ENCODE results near the gene CHRM1.
"Not testable (repeated sequence)": the region's sequence is repeated elsewhere in the genome, so short reads cannot be mapped to it uniquely, and the experiment has no call there.

Gene CHRM1

DNA sequence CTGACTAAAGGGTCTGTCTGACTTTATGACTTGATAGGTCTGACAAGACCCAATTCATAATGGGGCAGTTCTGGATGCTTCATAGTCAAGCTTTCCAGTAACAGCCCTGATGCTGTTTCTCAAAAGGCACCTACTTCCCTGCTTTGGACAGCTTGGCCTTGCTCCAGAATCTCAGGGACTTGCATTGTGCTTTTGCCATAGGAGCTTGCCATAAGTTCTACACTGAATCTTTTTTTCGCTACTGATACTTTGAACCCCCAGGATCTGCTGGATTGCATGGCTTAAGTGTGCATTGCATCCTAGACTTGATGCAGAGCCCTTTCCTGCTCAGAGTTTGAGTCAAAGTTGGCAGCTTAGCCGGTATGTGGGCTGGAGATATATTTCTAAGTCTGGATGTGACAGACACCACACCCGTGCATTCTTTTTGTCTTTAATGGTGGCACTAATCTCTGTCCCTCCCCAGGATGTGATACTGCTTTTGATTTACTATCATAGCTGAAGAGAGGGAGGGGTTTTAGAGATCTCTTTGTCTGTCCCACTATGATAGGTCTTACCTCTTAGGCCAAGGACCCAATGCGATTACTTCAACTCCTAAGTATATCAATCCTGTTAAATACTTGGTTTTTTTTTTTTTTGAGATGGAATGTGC, 57.4 kb downstream of the CHRM1 start:
- no peak for DNase-seq

DNA sequence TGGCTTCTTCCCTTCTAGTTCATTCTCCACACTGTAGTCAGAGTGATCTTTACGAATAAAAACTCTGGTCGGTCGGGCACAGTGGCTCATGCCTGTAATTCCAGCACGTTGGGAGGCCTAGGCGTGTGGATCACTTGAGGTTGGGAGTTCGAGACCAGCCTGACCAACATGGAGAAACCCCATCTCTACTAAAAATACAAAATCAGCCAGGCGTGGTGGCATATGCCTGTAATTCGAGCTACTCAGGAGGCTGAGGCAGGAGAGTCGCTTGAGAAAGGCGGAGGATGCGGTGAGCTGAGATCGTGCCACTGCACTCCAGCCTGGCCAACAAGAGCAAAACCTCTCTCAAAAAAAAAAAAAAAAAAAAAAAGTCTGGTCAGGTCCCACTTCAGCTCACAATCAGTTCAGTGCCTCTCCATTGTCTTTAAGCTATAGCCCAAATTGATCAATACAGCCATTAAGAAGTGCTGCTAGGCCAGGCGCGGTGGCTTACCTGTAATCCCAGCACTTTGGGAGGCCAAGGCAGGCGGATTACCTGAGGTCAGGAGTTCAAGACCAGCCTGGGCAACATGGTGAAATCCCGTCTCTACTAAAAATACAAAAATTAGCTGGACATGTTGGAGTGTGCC, 59.5 kb downstream of the CHRM1 start:
- DNase-seq, result not testable (repeated sequence)

DNA sequence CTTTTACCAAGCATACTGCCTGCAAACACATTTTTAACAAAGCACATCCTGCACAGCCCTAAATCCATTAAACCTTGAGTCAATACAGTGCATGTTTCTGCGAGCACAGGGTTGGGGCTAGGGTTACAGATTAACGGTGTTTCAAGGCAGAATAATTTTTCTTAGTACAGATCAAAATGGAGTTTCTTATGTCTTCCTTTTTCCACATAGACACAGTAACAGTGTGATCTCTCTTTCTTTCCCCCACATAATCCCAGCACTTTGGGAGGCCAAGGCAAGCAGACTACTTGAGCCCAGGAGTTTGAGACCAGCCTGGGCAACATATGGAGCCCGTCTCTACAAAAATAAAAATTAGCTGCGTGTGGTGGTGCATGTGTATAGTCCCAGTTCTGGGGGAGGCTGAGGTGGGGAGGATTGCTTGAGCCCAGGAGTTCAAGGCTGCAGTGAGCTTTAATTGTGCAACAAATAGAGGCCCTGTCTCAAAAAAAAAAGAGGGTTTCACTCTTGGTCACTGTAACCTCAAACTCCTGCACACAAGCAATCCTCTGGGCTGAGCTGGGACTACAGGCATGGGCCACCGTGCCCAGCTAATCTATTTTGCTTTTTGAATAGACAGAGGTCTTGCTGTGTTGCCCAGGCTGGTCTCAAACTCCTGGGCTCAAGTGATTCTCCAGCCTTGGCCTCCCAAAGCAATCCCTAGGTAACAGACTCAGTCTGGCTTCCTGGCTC, 60.2 kb downstream of the CHRM1 start:
- DNase-seq, result no peak

GRCh38 chr11:62859281-62859703, 61.9 kb downstream of the CHRM1 start:
- not testable (repeated sequence) for DNase-seq
